ENCODE data around the gene GPR132.
A peak's percentile ranks its signal among the peaks of the same experiment; 100 is the strongest.

GPR132 gene

GRCh38 chr14:105020815-105021655 lies 44.2 kb downstream of the GPR132 start, which contains the start of gene CDCA4:
TSS of gene CDCA4 (minus strand) at chr14:105021083. CDS start at chr14:105011929, 9,154 bp downstream.
- peak; percentile 97 for DNase-seq (ENCODE audit: low read depth)

- peak; percentile 43 for DNase-seq (ENCODE audit: low read depth)
These were observed 45.1 kb downstream of the GPR132 start for GRCh38 chr14:105019861-105020814.

GRCh38 chr14:105018414-105018813 lies 46.8 kb downstream of the GPR132 start:
- DNase-seq (ENCODE audit: low read depth): no peak

GRCh38 chr14:105015905-105016304 lies 49.3 kb downstream of the GPR132 start:
- no peak for DNase-seq (ENCODE audit: low read depth)

- no peak for DNase-seq (ENCODE audit: low read depth)
These were observed 50.0 kb downstream of the GPR132 start for GRCh38 chr14:105015242-105015641.

- no peak for DNase-seq (ENCODE audit: low read depth)
These were observed 50.6 kb downstream of the GPR132 start for GRCh38 chr14:105014631-105015030.

GRCh38 chr14:105014032-105014431 lies 51.2 kb downstream of the GPR132 start:
- DNase-seq (ENCODE audit: low read depth): no peak

- no peak for DNase-seq (ENCODE audit: low read depth)
These were observed 52.0 kb downstream of the GPR132 start for GRCh38 chr14:105013150-105013785.

GRCh38 chr14:105012171-105012985 lies 52.9 kb downstream of the GPR132 start:
- no peak for DNase-seq (ENCODE audit: low read depth)

GRCh38 chr14:105011312-105011990 lies 53.8 kb downstream of the GPR132 start:
- DNase-seq (ENCODE audit: low read depth): no peak

GRCh38 chr14:105010891-105011291 lies 54.3 kb downstream of the GPR132 start:
- DNase-seq (ENCODE audit: low read depth): no peak

GRCh38 chr14:105010106-105010505 lies 55.1 kb downstream of the GPR132 start:
- no peak for DNase-seq (ENCODE audit: low read depth)

- DNase-seq (ENCODE audit: low read depth): no peak
These were observed 57.5 kb downstream of the GPR132 start for GRCh38 chr14:105007593-105008264.

- DNase-seq (ENCODE audit: low read depth): no peak
These were observed 58.2 kb downstream of the GPR132 start for GRCh38 chr14:105006831-105007592.

- DNase-seq (ENCODE audit: low read depth): no peak
These were observed 59.0 kb downstream of the GPR132 start for GRCh38 chr14:105005929-105006830.

- no peak for DNase-seq (ENCODE audit: low read depth)
These were observed 59.8 kb downstream of the GPR132 start for GRCh38 chr14:105005329-105005928.
